Measurements from ENCODE around the gene PPP1R2C.

The PPP1R2C gene

GRCh38 chrX:42778096-42778495, at the start of gene PPP1R2C:
Gene PPP1R2C (minus strand): TSS chrX:42778163. CDS start chrX:42778079, 84 bp downstream.
- no peak for DNase-seq

DNA sequence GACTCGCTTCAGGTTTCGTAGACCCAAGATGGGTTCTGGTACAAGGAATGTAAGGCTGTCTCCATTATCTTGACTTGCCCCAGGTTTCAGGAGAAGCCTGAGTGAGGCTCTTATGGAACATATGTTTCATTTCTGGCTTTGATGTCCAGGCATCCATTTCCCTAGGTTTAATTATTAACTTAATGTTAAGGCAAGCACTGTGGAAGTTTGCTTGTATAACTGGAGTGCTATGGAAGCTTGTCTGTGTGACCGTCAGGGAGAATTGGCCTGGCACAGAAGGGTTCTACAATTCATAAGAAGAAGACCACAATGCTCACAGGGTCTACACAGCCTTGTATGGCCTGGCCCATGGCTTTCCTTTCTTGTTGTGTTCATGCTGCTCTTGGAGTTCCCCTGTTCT, 47.2 kb upstream of the PPP1R2C start:
- DNase-seq, result no peak

DNA sequence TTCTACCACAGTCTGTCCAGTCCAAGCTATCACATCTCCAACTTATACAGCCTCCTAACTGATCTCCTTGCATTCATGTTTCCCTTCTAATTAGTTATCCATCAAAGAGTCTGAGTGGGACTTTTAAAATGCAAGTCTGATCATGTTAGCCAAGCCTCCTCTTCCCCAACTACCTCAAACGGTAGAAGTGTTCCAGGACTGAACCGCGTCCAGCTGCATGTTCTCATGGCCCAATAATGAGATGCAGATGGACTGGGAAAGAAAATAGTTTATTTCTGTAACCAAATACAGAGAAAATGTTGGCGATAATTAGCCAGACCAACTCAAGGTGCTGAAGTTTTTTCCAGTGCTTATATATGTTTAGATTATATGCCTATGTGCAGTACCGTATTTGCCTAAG, 46.6 kb upstream of the PPP1R2C start:
- no peak for DNase-seq

DNA sequence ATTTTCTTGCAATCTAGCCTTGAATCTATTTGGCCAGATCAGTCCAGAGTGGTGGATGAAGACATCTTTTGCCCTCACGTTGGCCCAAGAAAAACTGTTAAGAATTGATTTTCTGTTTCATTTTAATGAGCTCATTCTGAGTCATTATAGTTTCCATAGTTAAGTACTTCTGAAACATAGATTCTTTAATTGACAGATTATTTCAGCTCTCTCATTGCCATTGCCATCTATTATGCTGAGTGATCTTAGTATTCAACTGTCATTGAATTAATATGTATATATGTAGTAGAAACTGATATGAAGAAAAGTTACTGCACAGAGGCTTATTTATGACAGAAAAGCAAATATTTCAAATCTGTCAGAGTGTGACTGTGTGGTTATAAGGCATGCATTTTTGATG, 45.5 kb upstream of the PPP1R2C start:
- no peak for DNase-seq

- DNase-seq, result no peak
Measured at GRCh38 chrX:42821803-42822443, 44.0 kb upstream of the PPP1R2C start.

- no peak for DNase-seq
Measured at GRCh38 chrX:42818151-42818921, 40.4 kb upstream of the PPP1R2C start.

GRCh38 chrX:42809569-42809968, 31.6 kb upstream of the PPP1R2C start:
- no peak for DNase-seq

- DNase-seq, result no peak
Measured at GRCh38 chrX:42807393-42807792, 29.4 kb upstream of the PPP1R2C start.

DNA sequence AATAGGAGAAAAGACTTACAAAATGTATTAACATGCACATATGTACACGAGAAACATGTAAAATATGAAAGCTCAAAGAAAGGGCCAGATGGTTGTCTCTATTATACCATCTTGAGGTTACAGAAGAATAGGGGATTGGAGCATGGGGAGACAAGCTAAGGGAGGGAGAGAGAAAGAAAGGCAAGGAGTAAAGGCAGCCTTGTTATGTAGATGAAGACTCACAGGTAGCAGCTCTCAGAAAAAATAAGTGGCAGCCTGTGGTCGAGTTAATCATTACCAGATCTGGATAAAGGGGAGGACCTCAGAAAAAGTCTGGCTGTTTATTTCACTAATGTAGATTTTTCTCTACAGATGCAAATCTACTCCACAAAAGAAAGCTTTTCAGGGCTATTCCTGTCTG, 26.6 kb upstream of the PPP1R2C start:
- no peak for DNase-seq

DNA sequence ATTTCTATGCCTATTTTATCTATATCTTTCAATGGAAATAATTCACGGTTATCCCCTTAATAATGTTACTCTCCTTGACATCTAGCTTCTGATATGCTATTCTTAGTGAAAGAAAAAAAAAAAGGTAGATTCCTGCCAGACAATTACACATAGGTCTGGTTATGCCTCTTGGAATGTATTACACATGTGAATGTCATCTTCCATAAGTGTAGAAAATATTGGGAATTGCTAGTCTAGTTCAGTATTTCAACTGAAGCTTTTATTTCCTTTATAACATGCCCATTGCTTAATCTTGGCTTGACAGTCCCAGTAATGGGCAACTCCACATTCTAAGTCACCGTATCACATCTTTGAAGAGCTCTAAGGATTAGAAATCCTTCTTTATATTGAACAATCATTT, 25.4 kb upstream of the PPP1R2C start:
- DNase-seq, result no peak

DNA sequence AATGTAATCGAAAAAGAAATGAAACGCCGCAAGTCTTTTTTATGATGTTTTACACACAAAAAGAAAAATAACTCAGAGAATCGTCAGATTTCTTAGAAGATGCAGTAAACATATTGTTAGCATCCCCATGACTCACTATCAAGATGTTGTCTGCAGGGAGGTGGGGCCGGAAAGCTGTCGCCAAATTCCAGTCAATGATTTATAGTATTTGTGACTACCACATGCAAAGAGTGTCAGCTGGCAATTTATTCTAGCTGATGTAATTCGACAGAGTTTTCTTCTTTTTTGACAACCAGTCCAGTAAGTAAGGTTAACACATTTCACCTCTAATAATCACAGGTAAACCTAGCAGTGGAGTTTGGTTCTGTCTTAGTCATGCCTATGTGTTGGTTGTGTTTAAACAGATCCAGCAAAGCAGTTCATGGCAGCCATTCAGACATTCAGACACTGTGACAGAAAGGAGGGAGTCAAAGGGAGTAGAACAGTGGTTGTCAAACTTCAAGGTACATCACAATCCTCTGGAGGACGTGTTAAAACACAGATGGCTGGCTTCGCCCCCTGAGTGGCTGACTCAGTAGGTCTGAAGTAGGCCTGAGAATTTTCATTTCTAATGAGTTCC, 19.8 kb upstream of the PPP1R2C start:
- no peak for DNase-seq

DNA sequence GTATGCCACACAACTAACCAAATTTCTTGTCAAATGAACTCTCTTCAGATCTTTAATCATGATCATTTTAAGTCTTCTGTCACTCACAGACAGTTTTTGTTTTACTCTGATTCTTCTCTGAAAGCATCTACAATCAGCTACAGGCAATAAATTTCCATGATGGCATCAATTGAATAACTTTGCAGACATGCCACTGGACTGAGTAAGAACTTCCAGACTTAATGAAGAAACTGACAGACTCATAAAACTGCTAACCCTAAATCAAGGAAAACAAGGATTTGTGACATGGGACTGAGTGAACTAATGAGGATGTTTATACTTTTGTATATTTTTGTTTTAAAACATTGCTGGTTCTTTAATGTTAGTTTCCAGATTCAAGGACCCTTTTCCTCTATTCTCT, 5.5 kb upstream of the PPP1R2C start:
- no peak for DNase-seq

- DNase-seq, result no peak
Measured at GRCh38 chrX:42776195-42776594, 1.8 kb downstream of the PPP1R2C start.

DNA sequence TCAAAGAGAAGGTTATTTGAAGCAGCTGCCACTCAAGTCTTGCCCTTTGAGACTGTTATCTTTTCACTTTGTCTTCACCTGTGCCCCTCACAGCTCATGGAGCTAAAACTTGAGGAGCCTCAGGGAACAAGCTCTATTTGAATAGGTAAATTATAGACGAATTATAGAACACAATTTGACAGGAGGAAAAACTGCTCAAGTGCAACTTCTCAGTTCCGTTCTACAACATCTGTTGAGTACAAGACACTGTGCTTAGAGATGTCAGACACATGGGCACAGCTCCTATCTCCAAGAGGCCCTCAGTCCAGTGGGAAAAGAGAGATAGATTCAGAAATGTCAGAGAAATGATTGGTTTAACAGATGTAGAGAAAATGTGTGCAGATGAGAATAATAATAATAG, 5.1 kb downstream of the PPP1R2C start:
- no peak for DNase-seq

GRCh38 chrX:42771506-42772335, 6.2 kb downstream of the PPP1R2C start:
- DNase-seq, result no peak

DNA sequence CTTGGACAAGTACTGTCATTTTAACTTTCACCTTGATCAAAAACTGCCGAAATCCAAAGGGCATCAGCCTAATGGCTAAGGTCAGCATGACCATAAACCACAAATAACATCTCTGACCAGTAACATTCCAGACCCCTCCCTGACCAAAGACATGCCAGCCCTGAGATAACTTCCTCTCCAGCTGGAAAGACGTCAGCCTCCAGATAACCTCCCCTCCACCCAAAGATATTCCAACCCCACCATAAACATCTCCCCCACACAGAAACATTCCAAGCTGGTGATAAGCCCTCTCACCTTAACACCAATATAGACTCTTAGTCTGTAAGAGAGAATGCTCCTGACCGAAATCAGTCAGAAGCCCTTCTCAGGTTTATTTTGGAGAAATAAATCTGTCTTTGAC, 7.4 kb downstream of the PPP1R2C start:
- DNase-seq, result no peak

GRCh38 chrX:42759881-42760280, 18.1 kb downstream of the PPP1R2C start:
- DNase-seq, result no peak

GRCh38 chrX:42755815-42756214, 22.1 kb downstream of the PPP1R2C start:
- no peak for DNase-seq

DNA sequence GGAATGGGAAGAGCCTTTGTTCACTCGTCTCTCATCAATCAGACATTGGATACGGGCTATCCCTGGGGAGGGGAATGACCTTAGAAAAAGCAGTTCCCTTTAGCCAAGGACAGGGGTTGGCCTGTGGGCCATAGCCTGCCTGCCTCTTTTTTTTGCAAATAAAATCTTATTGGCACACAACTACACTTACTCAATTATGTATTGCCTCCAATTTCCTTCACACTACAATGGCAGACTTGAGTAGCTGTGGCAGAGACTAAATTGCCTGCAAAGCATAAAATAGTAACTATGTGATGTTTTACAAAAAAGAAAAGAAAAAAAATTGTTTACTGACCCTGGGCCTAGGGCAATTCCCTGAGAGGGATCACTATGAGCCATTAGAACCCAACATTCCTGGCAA, 23.4 kb downstream of the PPP1R2C start:
- no peak for DNase-seq

DNA sequence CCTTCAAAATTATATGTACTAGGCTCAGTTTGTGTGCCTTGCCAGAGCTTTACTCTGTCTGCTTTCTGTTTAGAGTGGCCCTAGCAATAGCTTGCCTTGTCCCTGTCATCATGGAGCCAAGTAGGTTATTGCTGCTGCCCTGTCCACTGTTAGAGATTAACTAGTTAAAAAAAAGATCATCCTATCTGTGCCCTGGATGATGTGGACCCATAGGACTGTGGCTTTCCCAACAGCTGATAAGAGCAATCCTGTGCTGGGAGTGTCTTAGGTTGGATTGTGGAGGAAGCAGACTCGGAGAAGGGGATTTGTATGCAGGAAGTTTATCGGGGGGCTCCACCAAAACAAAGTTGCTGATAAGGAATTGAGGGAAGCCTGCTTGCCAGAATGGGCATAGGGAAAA, 23.8 kb downstream of the PPP1R2C start:
- no peak for DNase-seq

DNA sequence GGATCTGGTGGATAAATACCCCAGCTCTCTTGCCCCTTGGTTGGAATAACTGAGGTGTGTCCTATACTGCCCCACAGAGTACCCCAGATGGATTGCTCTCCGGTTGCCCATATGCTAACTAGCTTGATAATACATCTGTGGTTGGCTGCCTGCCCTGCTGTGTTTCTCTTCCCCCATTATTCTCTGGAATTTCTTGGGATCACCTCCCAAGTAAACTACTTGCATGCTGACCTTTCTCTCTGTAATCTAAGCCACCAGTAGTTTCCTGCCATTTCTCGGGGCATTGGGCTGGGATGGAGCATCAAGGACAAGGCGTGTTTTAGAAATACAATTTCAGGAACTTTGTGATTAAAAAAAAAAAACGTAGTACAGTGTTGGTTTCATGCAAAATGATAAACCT, 25.2 kb downstream of the PPP1R2C start:
- DNase-seq, result no peak

- DNase-seq, result no peak
Measured at GRCh38 chrX:42751573-42751972, 26.4 kb downstream of the PPP1R2C start.

DNA sequence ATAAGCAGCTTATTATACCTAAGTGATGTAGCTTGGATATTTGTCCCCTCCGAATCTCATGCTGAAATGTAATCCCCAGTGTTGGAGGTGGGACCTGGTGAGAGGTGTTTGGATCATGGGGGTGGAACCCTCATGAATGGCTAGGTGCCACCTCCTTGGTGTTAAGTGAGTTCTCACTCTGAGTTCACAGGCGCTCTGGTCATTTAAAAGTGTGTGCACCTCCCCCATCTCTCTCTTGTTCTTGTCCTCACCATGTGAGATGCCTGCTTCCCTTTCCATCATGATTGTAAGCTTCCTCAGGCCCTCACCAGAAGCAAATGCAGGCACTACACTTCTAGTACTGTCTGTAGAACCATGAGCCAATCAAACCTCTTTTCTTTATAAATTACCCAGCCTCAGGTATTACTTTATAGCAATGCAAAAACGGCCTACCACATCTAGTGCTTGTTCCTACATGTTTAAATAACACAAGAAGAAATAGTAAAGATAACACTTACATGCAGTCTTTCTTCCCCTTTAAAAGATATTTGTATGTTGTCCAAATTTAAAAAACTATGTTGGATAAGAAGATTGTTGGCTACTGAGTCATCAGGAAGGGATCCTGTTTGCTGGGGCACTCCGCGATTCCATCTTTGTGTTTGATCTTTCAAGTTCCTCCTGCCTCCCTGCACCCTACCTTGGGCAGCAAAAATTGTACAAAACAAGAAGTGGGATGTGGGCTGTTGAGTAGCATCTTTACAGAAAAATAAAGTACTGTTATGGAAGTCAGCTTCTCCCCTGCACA, 29.7 kb downstream of the PPP1R2C start:
- no peak for DNase-seq

Data from NCI-H2171 (cell line).